Jurkat, Clone E6-1 (cell line): ENCODE measurements around the gene TPH2.

Experiments used
- DNase-seq: peaks from one replicate; pipeline ENCODE4 v3.0.0-alpha.2; 2011; ENCODE audit warnings: low read depth, low spot score
- H3K4me3 ChIP-seq: 2 replicates; pipeline ENCODE4 v1.5.1; 2011; ENCODE audit warnings: mild to moderate bottlenecking, low read length, control low read depth, moderate library complexity

Gene TPH2

GRCh38 chr12:72075891-72076557, 137.4 kb downstream of the TPH2 start:
- no peak overlapping the region for H3K4me3 ChIP-seq
- no peak for DNase-seq

GRCh38 chr12:72076558-72076915, 137.9 kb downstream of the TPH2 start:
- DNase-seq, result no peak
- H3K4me3 ChIP-seq, result no peak overlapping the region

DNA sequence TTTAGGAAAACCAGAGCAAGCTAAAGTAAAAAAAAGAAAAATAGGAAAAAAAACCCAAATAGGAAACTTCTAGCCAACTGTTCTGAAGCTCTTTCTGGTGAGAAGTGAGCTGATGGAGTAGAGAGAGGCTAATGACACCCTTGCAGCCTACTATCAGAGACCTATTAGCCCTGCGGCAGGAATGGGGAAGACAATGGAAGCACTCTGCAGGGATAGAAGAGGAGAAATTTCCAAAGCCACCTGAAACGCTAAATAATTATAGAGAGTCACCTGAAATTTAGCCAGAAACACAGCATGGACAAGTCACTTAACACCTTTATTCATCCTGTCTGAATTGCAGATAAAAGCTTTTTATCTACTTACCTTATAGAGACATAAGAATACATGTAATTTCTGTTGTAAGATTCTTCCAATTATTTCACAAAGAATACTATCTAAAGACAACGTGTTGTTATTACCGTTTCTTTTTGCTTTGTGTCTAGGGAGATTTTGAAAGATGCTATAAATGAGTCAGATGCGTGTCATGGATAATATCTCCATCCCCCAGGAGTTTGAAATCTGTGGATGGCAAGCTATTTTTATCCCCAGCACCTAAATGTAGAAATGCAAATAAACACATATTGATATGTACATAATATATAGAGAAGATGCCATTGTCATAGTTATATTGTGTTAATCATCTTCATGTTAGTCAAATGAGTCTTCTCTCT, 138.6 kb downstream of the TPH2 start:
- no peak overlapping the region for H3K4me3 ChIP-seq
- no peak for DNase-seq

GRCh38 chr12:72081777-72082176, 143.1 kb downstream of the TPH2 start:
- no peak overlapping the region for H3K4me3 ChIP-seq
- no peak for DNase-seq
